ENCODE results near the gene CREB1.

- TF ChIP-seq CTCF (IDR thresholded peaks at IDR 0.05) = no peak
- TF ChIP-seq EP300 (IDR thresholded peaks at IDR 0.05; ENCODE audit: low read depth) = no peak
- TF ChIP-seq POLR2AphosphoS5 (IDR thresholded peaks at IDR 0.05) = peak; percentile 5 to 40 (median 24)
Observed at GRCh38 chr2:207617011-207617671, 87.4 kb downstream of the CREB1 start.
